CD8-positive, alpha-beta memory T cell (primary cell): ENCODE measurements around the gene EDA. TPM values are rescaled to one million over a fixed set of nuclear protein-coding genes. Genes with fewer than 3 reads are reported as not detected.

Source experiments
- CTCF ChIA-PET: fragments of 350-600 bp; sonication (Branson Sonifier 250); formaldehyde crosslinking; loops from one replicate; lab custom pipeline; 2021; ENCODE audit warnings: antibody characterized with exemption; lab: Charles Lee
- POLR2A ChIA-PET: fragments of 350-600 bp; sonication (Branson Sonifier 250); formaldehyde crosslinking; loops from one replicate; lab custom pipeline; 2021; ENCODE audit warnings: antibody characterized with exemption; lab: Charles Lee
- DNase-seq, 5 donors: peaks; one replicate each; pipeline versions ENCODE4 v3.0.0 to v3.0.0-alpha.2; 2020 to 2022; ENCODE audit warnings: mixed read lengths in 1 of 5
- H3K27ac ChIP-seq: one replicate; pipeline ENCODE4 v1.7.0; 2013; ENCODE audit warnings: low read depth, mild to moderate bottlenecking, low read length, moderate library complexity
- H3K27me3 ChIP-seq: 2 replicates; pipeline ENCODE4 v1.7.0; 2013; ENCODE audit warnings: low read length, mild to moderate bottlenecking; ENCODE audit not compliant: insufficient read depth, poor library complexity, severe bottlenecking
- H3K36me3 ChIP-seq: 2 replicates; pipeline ENCODE4 v1.7.0; 2013; ENCODE audit warnings: mild to moderate bottlenecking, low read length, moderate library complexity; ENCODE audit not compliant: insufficient read depth
- H3K4me1 ChIP-seq: 2 replicates; pipeline ENCODE4 v1.7.0; 2013; ENCODE audit warnings: mild to moderate bottlenecking, low read length, moderate library complexity; ENCODE audit not compliant: insufficient read depth
- H3K4me3 ChIP-seq: 2 replicates; pipeline ENCODE4 v1.7.0; 2013; ENCODE audit warnings: mild to moderate bottlenecking, low read length
- H3K9me3 ChIP-seq: 2 replicates; pipeline ENCODE4 v1.7.0; 2013; ENCODE audit warnings: mild to moderate bottlenecking, low read length
- H3K27ac Mint-ChIP-seq, 8 donors: one replicate each; pipeline ENCODE4 v1.8.0; 2020 to 2021; ENCODE audit warnings: mixed read lengths in 8 of 8, mild to moderate bottlenecking in 6 of 8, inconsistent platforms in 3 of 8, moderate library complexity in 3 of 8
- H3K27me3 Mint-ChIP-seq, 2 donors: one replicate each; pipeline ENCODE4 v1.8.0; 2020 to 2021; ENCODE audit warnings: mixed read lengths in 2 of 2, mild to moderate bottlenecking in 1 of 2, moderate library complexity in 1 of 2
- H3K36me3 Mint-ChIP-seq, 3 donors: one replicate each; pipeline ENCODE4 v1.8.0; 2020 to 2021; ENCODE audit warnings: mixed read lengths in 3 of 3, inconsistent platforms in 1 of 3, mild to moderate bottlenecking in 1 of 3
- H3K4me1 Mint-ChIP-seq, 3 donors: one replicate each; pipeline ENCODE4 v1.8.0; 2020 to 2021; ENCODE audit warnings: mixed read lengths in 3 of 3, inconsistent platforms in 1 of 3, mild to moderate bottlenecking in 1 of 3
- H3K4me3 Mint-ChIP-seq, 7 donors: one replicate each; pipeline ENCODE4 v1.8.0; 2020 to 2021; ENCODE audit warnings: mixed read lengths in 7 of 7, mild to moderate bottlenecking in 6 of 7, moderate library complexity in 4 of 7, inconsistent platforms in 2 of 7
- H3K9me3 Mint-ChIP-seq, 5 donors: one replicate each; pipeline ENCODE4 v1.8.0; 2020 to 2022; ENCODE audit warnings: mixed read lengths in 5 of 5, mild to moderate bottlenecking in 3 of 5, moderate library complexity in 2 of 5, inconsistent platforms in 1 of 5
- polyA plus RNA-seq: library from polyadenylated mRNA; unstranded; fragments of 300-500 nt; fragmentation: Illumina TruSeq; gene quantifications from one replicate; pipeline ENCODE4 v1.2.3, GENCODE V29; 2021
- total RNA-seq, 2 experiments: library from RNA; stranded (reverse); gene quantifications; one replicate each; pipeline ENCODE4 v1.2.3, GENCODE V29; 2021

The EDA gene
- total and polyA plus RNA-seq, 3 experiments from 2014 or later = 0.53 to 1.1 (median 0.57) TPM

- Histone ChIP-seq H3K27me3 (no peaks in the 10 kb centered on the region), H3K9me3 (no peaks in the 10 kb centered on the region), H3K36me3 (no peaks in the 10 kb centered on the region), H3K4me3 (no peak overlapping the region), H3K27ac (no peak overlapping the region), H3K4me1 (no peaks in the 10 kb centered on the region)
- H3K9me3 Mint-ChIP-seq = peaks cover 6 to 59% (median 22%) of the 10 kb centered on the region in 5 donors
- peaks cover 0 to 16% (median 0%) of the 10 kb centered on the region in 3 donors for H3K36me3 Mint-ChIP-seq
- no peaks in the 10 kb centered on the region for H3K4me1 Mint-ChIP-seq
- H3K27ac Mint-ChIP-seq = no peak overlapping the region
- H3K27me3 Mint-ChIP-seq = peaks cover 0 to 2% of the 10 kb centered on the region in 2 donors
- CTCF ChIA-PET = no interaction called here
- no peak overlapping the region for H3K4me3 Mint-ChIP-seq
- POLR2A ChIA-PET = no interaction called here
- no peak for DNase-seq
Measured at GRCh38 chrX:69670001-69670555, 54.2 kb downstream of the EDA start.

- Histone ChIP-seq H3K36me3 (no peaks in the 10 kb centered on the region), H3K27ac (no peak overlapping the region), H3K27me3 (no peaks in the 10 kb centered on the region), H3K9me3 (no peaks in the 10 kb centered on the region), H3K4me3 (no peak overlapping the region), H3K4me1 (no peaks in the 10 kb centered on the region)
- Mint-ChIP-seq H3K4me3 (no peak overlapping the region), H3K27ac (no peak overlapping the region), H3K9me3 (peaks cover 6 to 42% (median 15%) of the 10 kb centered on the region in 5 donors), H3K27me3 (peaks cover 0 to 2% of the 10 kb centered on the region in 2 donors), H3K4me1 (no peaks in the 10 kb centered on the region), H3K36me3 (peaks cover 0 to 16% (median 0%) of the 10 kb centered on the region in 3 donors)
- ChIA-PET CTCF (no interaction called here), POLR2A (no interaction called here)
- no peak for DNase-seq
Measured at GRCh38 chrX:69674891-69675290, 59.0 kb downstream of the EDA start.

- Mint-ChIP-seq H3K4me3 (no peak overlapping the region), H3K27me3 (no peaks in the 10 kb centered on the region), H3K9me3 (peaks cover 0 to 16% (median 2%) of the 10 kb centered on the region in 5 donors), H3K4me1 (no peaks in the 10 kb centered on the region), H3K27ac (no peak overlapping the region), H3K36me3 (no peaks in the 10 kb centered on the region)
- DNase-seq = no peak
- no peaks in the 10 kb centered on the region for H3K36me3 ChIP-seq
- no peaks in the 10 kb centered on the region for H3K27me3 ChIP-seq
- no peak overlapping the region for H3K27ac ChIP-seq
- H3K4me3 ChIP-seq = no peak overlapping the region
- H3K9me3 ChIP-seq = no peaks in the 10 kb centered on the region
- ChIA-PET CTCF (no interaction called here), POLR2A (no interaction called here)
- H3K4me1 ChIP-seq = no peaks in the 10 kb centered on the region
Measured at GRCh38 chrX:69705818-69706217, 89.9 kb downstream of the EDA start.

- Mint-ChIP-seq H3K27ac (no peak overlapping the region), H3K4me1 (no peaks in the 10 kb centered on the region), H3K4me3 (no peak overlapping the region), H3K27me3 (peaks cover 0 to 2% of the 10 kb centered on the region in 2 donors), H3K36me3 (peaks cover 0 to 8% (median 4%) of the 10 kb centered on the region in 3 donors), H3K9me3 (peaks cover 0 to 43% (median 25%) of the 10 kb centered on the region in 5 donors)
- POLR2A ChIA-PET = no interaction called here
- Histone ChIP-seq H3K4me1 (no peaks in the 10 kb centered on the region), H3K27me3 (no peaks in the 10 kb centered on the region), H3K9me3 (no peaks in the 10 kb centered on the region), H3K36me3 (no peaks in the 10 kb centered on the region), H3K4me3 (no peak overlapping the region), H3K27ac (no peak overlapping the region)
- CTCF ChIA-PET = no interaction called here
- DNase-seq = no peak
Measured at GRCh38 chrX:69718102-69718501, 102.2 kb downstream of the EDA start.

GRCh38 chrX:69724307-69724706, 108.4 kb downstream of the EDA start:
- H3K27ac Mint-ChIP-seq = no peak overlapping the region
- POLR2A ChIA-PET = no interaction called here
- Histone ChIP-seq H3K9me3 (no peaks in the 10 kb centered on the region), H3K4me1 (no peaks in the 10 kb centered on the region), H3K4me3 (no peak overlapping the region), H3K36me3 (no peaks in the 10 kb centered on the region), H3K27me3 (no peaks in the 10 kb centered on the region), H3K27ac (no peak overlapping the region)
- H3K36me3 Mint-ChIP-seq = peaks cover 0 to 5% (median 0%) of the 10 kb centered on the region in 3 donors
- H3K9me3 Mint-ChIP-seq = peaks cover 0 to 14% (median 7%) of the 10 kb centered on the region in 5 donors
- H3K4me1 Mint-ChIP-seq = no peaks in the 10 kb centered on the region
- no peak overlapping the region for H3K4me3 Mint-ChIP-seq
- H3K27me3 Mint-ChIP-seq = peaks cover 0 to 9% of the 10 kb centered on the region in 2 donors
- CTCF ChIA-PET = no interaction called here
- no peak for DNase-seq

GRCh38 chrX:69740317-69740716, 124.4 kb downstream of the EDA start:
- CTCF ChIA-PET = no interaction called here

GRCh38 chrX:69741721-69742120, 125.8 kb downstream of the EDA start:
- Mint-ChIP-seq H3K27ac (no peak overlapping the region), H3K27me3 (peaks cover 0 to 5% of the 10 kb centered on the region in 2 donors), H3K9me3 (peaks cover 9 to 31% (median 18%) of the 10 kb centered on the region in 5 donors), H3K36me3 (peaks cover 0 to 9% (median 0%) of the 10 kb centered on the region in 3 donors), H3K4me3 (no peak overlapping the region), H3K4me1 (no peaks in the 10 kb centered on the region)
- Histone ChIP-seq H3K4me3 (no peak overlapping the region), H3K27ac (no peak overlapping the region), H3K4me1 (no peaks in the 10 kb centered on the region), H3K9me3 (no peaks in the 10 kb centered on the region), H3K36me3 (no peaks in the 10 kb centered on the region), H3K27me3 (no peaks in the 10 kb centered on the region)
- no peak for DNase-seq
- ChIA-PET CTCF (no interaction called here), POLR2A (no interaction called here)

More at GRCh38 chrX:69740317-69740716, 124.4 kb downstream of the EDA start:
- peaks cover 0 to 9% (median 0%) of the 10 kb centered on the region in 3 donors for H3K36me3 Mint-ChIP-seq
- H3K9me3 ChIP-seq = no peaks in the 10 kb centered on the region
- H3K27me3 Mint-ChIP-seq = peaks cover 0 to 5% of the 10 kb centered on the region in 2 donors
- POLR2A ChIA-PET = no interaction called here
- no peaks in the 10 kb centered on the region for H3K4me1 ChIP-seq
- no peaks in the 10 kb centered on the region for H3K36me3 ChIP-seq
- H3K9me3 Mint-ChIP-seq = peaks cover 9 to 33% (median 18%) of the 10 kb centered on the region in 5 donors
- H3K27ac ChIP-seq = no peak overlapping the region
- H3K4me1 Mint-ChIP-seq = no peaks in the 10 kb centered on the region
- H3K4me3 Mint-ChIP-seq = no peak overlapping the region
- DNase-seq = no peak
- no peaks in the 10 kb centered on the region for H3K27me3 ChIP-seq
- no peak overlapping the region for H3K4me3 ChIP-seq
- H3K27ac Mint-ChIP-seq = no peak overlapping the region

GRCh38 chrX:69746051-69746450, 130.1 kb downstream of the EDA start:
- H3K9me3 ChIP-seq = no peaks in the 10 kb centered on the region
- H3K4me1 ChIP-seq = no peaks in the 10 kb centered on the region
- Mint-ChIP-seq H3K9me3 (peaks cover 5 to 28% (median 15%) of the 10 kb centered on the region in 5 donors), H3K36me3 (peaks cover 0 to 4% (median 0%) of the 10 kb centered on the region in 3 donors), H3K4me1 (no peaks in the 10 kb centered on the region), H3K27me3 (peaks cover 0 to 5% of the 10 kb centered on the region in 2 donors), H3K27ac (no peak overlapping the region), H3K4me3 (no peak overlapping the region)
- H3K27ac ChIP-seq = no peak overlapping the region
- H3K4me3 ChIP-seq = no peak overlapping the region
- no peak for DNase-seq
- H3K27me3 ChIP-seq = no peaks in the 10 kb centered on the region
- ChIA-PET POLR2A (no interaction called here), CTCF (no interaction called here)
- H3K36me3 ChIP-seq = no peaks in the 10 kb centered on the region
